GM18526 (cell line): ENCODE results near the gene EDEM2.

Source experiments
- POLR2A ChIP-seq: IDR thresholded peaks from 3 replicates; pipeline ENCODE4 v1.6.1; 2011; ENCODE audit not compliant: insufficient read length; ENCODE audit errors: extremely low read depth

EDEM2 gene

GRCh38 chr20:35101620-35102019 lies 45.5 kb downstream of the EDEM2 start:
- TF ChIP-seq POLR2A, result no peak

- no peak for TF ChIP-seq POLR2A
Measured at GRCh38 chr20:35093267-35093884, 53.8 kb downstream of the EDEM2 start.

- peak; percentile 87 for TF ChIP-seq POLR2A
Measured at GRCh38 chr20:35092524-35093266, 54.4 kb downstream of the EDEM2 start, which contains the start of gene TRPC4AP. TRPC4AP (minus strand) TSS chr20:35092807; CDS start chr20:35092781, 26 bp downstream.

- TF ChIP-seq POLR2A, result no peak
Measured at GRCh38 chr20:35091816-35092523, 55.2 kb downstream of the EDEM2 start.

GRCh38 chr20:35088231-35089145 lies 58.6 kb downstream of the EDEM2 start:
- no peak for TF ChIP-seq POLR2A

GRCh38 chr20:35087791-35088190 lies 59.3 kb downstream of the EDEM2 start:
- TF ChIP-seq POLR2A, result no peak

- TF ChIP-seq POLR2A, result no peak
Measured at GRCh38 chr20:35087355-35087754, 59.8 kb downstream of the EDEM2 start.

GRCh38 chr20:35085477-35086225 lies 61.5 kb downstream of the EDEM2 start:
- no peak for TF ChIP-seq POLR2A

GRCh38 chr20:35084998-35085397 lies 62.1 kb downstream of the EDEM2 start:
- no peak for TF ChIP-seq POLR2A

GRCh38 chr20:35079472-35080347 lies 67.4 kb downstream of the EDEM2 start:
- TF ChIP-seq POLR2A, result no peak

GRCh38 chr20:35077872-35078271 lies 69.3 kb downstream of the EDEM2 start:
- no peak for TF ChIP-seq POLR2A

GRCh38 chr20:35077341-35077740 lies 69.8 kb downstream of the EDEM2 start:
- TF ChIP-seq POLR2A, result no peak

- TF ChIP-seq POLR2A, result no peak
Measured at GRCh38 chr20:35066194-35066593, 80.9 kb downstream of the EDEM2 start.
